Fibroblast of lung (primary cell): ENCODE measurements around the gene TMEFF2.

Source experiments
- EZH2 ChIP-seq: IDR thresholded peaks from 2 replicates; pipeline ENCODE4 v1.5.1; 2012; ENCODE audit warnings: low read length, control low read depth, mild to moderate bottlenecking; ENCODE audit errors: missing control alignments
- TF ChIP-seq, protein P1 (sequence below), 2 donors: IDR thresholded peaks in 1 of 2; conservative IDR thresholded peaks in 1 of 2; 1 replicate in 1 of 2; 2 replicates in 1 of 2; pipeline ENCODE4 v1.5.1; 2011 to 2012; ENCODE audit warnings: low read length in 2 of 2, control low read depth in 1 of 2, inconsistent platforms in 1 of 2, low read depth in 1 of 2, mild to moderate bottlenecking in 1 of 2

DNA sequence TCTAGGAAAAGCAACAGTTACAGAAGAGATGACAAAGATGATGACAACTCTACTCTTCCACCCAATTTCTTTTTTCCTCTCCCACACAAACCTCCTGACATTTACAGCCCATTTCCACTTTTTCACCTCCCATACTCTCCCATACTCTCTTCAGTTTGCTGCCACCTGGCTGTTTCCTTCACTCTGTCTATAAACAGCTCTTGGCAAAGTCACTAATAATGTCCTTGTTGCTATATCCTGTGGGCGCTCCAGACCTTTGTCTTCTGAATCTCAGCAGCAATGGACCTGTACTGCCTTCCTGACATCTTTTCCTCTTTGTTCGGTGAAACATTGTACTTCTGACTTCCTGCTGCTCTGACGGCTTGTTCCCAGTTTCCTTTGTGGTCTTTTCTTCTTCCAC is 287.2 kb downstream of the TMEFF2 start:
- TF ChIP-seq, protein P1, sequence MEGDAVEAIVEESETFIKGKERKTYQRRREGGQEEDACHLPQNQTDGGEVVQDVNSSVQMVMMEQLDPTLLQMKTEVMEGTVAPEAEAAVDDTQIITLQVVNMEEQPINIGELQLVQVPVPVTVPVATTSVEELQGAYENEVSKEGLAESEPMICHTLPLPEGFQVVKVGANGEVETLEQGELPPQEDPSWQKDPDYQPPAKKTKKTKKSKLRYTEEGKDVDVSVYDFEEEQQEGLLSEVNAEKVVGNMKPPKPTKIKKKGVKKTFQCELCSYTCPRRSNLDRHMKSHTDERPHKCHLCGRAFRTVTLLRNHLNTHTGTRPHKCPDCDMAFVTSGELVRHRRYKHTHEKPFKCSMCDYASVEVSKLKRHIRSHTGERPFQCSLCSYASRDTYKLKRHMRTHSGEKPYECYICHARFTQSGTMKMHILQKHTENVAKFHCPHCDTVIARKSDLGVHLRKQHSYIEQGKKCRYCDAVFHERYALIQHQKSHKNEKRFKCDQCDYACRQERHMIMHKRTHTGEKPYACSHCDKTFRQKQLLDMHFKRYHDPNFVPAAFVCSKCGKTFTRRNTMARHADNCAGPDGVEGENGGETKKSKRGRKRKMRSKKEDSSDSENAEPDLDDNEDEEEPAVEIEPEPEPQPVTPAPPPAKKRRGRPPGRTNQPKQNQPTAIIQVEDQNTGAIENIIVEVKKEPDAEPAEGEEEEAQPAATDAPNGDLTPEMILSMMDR (conservative IDR thresholded peaks at IDR 0.05 in 1 of 2, IDR thresholded peaks at IDR 0.05 in 1 of 2; ENCODE audit: low read depth in 1 of 2, low read length in 2 of 2): no peak
- TF ChIP-seq EZH2: no peak
